Astrocyte of the cerebellum (primary cell): ENCODE measurements around the gene LEF1.

Source experiments
- DNase-seq: peaks from one replicate; pipeline ENCODE4 v3.0.0-alpha.2; 2011; ENCODE audit warnings: low read depth
- H3K4me3 ChIP-seq: 2 replicates; pipeline ENCODE4 v1.5.1; 2011; ENCODE audit warnings: mild to moderate bottlenecking, low read depth, low read length, moderate library complexity
- CTCF ChIP-seq: IDR thresholded peaks from 2 replicates; pipeline ENCODE4 v1.5.1; 2012; ENCODE audit warnings: low read length, low read depth, moderate library complexity, mild to moderate bottlenecking; ENCODE audit errors: missing control alignments
- in situ Hi-C: cut with HindIII; loops from 2 replicates; pipeline ENCODE4 v1.10.0; 2017; ENCODE audit warnings: low sequenced_read_pairs

LEF1 gene

DNA sequence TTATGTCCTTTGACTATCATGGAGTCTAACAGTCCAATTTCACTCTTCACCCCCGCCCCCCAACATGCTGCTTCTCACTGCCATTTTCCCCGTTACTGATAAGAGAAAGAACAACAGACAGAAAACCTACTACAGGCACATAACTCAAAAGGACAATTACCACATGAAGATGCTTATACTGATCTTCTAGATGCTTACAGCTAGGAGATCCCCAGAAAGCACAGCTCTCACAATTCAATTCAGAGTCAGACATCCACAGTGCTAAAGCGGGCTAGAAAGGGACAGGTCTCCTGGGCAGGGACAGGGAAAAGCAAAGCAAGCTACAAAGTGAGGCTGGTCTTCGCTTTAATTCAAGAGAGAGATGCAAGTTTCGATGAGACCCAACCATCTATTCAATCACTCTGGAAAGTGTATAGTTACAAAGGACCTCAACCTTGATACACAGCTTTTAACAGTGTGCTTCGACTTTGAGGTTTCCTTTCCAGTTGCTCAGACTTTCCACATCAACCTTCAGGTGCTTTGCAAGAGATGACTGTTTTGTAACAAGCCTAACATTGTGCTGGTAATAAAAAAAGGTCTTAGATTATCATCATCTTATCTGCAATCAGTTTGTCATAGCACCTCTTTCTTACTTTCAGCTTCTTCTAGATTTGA is 60.9 kb downstream of the LEF1 start:
- DNase-seq, result no peak
- in situ Hi-C loops, result no loop called here
- no peak overlapping the region for H3K4me3 ChIP-seq
- TF ChIP-seq CTCF, result no peak

- no peak for TF ChIP-seq CTCF
- H3K4me3 ChIP-seq, result no peak overlapping the region
- DNase-seq, result no peak
- in situ Hi-C loops, result no loop called here
These were observed 61.6 kb downstream of the LEF1 start for GRCh38 chr4:108107101-108107500.

GRCh38 chr4:108106186-108106585 is 62.5 kb downstream of the LEF1 start:
- TF ChIP-seq CTCF, result no peak
- no peak overlapping the region for H3K4me3 ChIP-seq
- in situ Hi-C loops, result no loop called here
- DNase-seq, result no peak

GRCh38 chr4:108103099-108103862 is 65.5 kb downstream of the LEF1 start:
- H3K4me3 ChIP-seq, result no peak overlapping the region
- in situ Hi-C loops, result no loop called here
- TF ChIP-seq CTCF, result no peak
- no peak for DNase-seq

DNA sequence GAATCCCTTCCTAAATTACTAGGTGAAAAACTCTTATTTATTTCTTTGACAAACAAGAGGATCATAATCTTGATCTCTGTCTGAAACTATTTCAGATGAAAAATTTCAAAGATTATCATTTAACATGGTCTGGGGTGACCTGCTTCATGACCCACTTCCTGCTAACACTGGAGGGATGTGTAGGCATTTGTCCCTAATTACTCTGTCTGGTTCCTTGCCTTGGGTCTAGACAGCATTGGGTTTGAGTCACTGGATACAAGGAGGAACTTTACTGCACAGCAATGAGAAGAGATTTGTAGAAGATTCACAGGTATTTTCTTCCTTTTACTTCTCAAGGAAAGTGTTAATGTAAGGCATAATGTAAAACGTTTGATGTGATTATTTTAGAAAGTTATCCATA is 67.9 kb downstream of the LEF1 start:
- DNase-seq, result no peak
- no peak for TF ChIP-seq CTCF
- in situ Hi-C loops, result no loop called here
- H3K4me3 ChIP-seq, result no peak overlapping the region

DNA sequence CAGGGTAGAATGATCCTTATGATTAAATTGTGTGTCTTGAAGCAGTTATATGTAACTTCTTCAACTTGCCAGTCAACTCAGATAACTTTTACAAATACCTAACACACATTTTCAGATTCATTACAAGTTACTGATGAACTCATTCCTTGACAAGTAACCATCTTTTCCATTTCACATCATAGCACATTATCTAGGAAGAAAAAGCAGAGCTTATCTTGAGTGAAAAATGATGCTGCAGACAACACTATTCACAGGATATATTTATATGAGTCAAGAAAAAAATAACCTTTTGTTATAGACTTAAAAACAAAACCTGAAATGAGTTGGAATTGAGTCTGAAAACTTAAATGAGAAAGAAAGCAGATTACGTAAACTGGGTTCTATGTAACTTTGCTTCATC is 68.9 kb downstream of the LEF1 start:
- no peak for DNase-seq
- no peak overlapping the region for H3K4me3 ChIP-seq
- in situ Hi-C loops, result no loop called here
- TF ChIP-seq CTCF, result no peak
